Thoracic aorta (tissue), 2 donors: ENCODE measurements around the gene U2AF1L4. TPM values are rescaled to one million over a fixed set of nuclear protein-coding genes. Genes with fewer than 3 reads are reported as not detected.
A peak's percentile ranks its signal among the peaks of the same experiment; 100 is the strongest.

ENCODE experiments used
- ATAC-seq: fragments of 150-250 bp; one replicate; pipeline ENCODE4 v1.8.0; 2017; ENCODE audit warnings: low read depth; ENCODE audit not compliant: insufficient number of reproducible peaks, low FRiP score
- DNase-seq: peaks from one replicate; pipeline ENCODE4 v3.0.0-alpha.2; 2020; ENCODE audit warnings: low spot score
- H3K27ac ChIP-seq, 2 donors: fragments of 200-600 bp; sonication (generic); 1 replicate in 1 of 2; 2 replicates in 1 of 2; pipeline ENCODE4 v1.5.1; 2016; ENCODE audit warnings: mild to moderate bottlenecking in 2 of 2, moderate library complexity in 2 of 2
- H3K27me3 ChIP-seq: fragments of 200-600 bp; sonication (generic); replicated peaks from 2 replicates; pipeline ENCODE4 v1.6.0; 2016; ENCODE audit warnings: mild to moderate bottlenecking; ENCODE audit not compliant: insufficient read depth
- H3K36me3 ChIP-seq: fragments of 200-600 bp; sonication (generic); one replicate; pipeline ENCODE4 v1.5.1; 2016
- H3K4me1 ChIP-seq, 2 donors: fragments of 200-600 bp; sonication (generic); 1 replicate in 1 of 2; 2 replicates in 1 of 2; pipeline versions ENCODE4 v1.5.1 to v1.6.0; 2016; ENCODE audit warnings: low read depth in 2 of 2, mild to moderate bottlenecking in 1 of 2; ENCODE audit not compliant: control insufficient read depth in 1 of 2
- H3K4me3 ChIP-seq: fragments of 200-600 bp; sonication (generic); 2 replicates; pipeline ENCODE4 v1.5.1; 2016; ENCODE audit warnings: mild to moderate bottlenecking
- H3K9me3 ChIP-seq: fragments of 200-600 bp; sonication (generic); 2 replicates; pipeline ENCODE4 v1.5.1; 2016
- CTCF ChIP-seq: fragments of 200-600 bp; sonication (generic); IDR thresholded peaks from one replicate; pipeline ENCODE4 v1.5.1; 2019; ENCODE audit warnings: antibody characterized with exemption
- total RNA-seq, 2 donors: library from RNA; depleted of rRNA; stranded (reverse); fragments of >200 nt; gene quantifications; one replicate each; pipeline versions ENCODE4 v1.1.0 to v1.2.3, GENCODE V29; 2016

U2AF1L4 gene
- total RNA-seq, 2 donors from 2014 or later = 34.4 to 42.6 TPM

GRCh38 chr19:35740423-35741202 is 4.6 kb downstream of the U2AF1L4 start:
- Histone ChIP-seq H3K27ac (peak overlapping the region; percentile 80 to 93), H3K9me3 (no peaks in the 10 kb centered on the region), H3K36me3 (peaks cover 27% of the 10 kb centered on the region), H3K4me1 (peaks cover 7 to 25% of the 10 kb centered on the region in 2 donors), H3K4me3 (peak overlapping the region; percentile 84), H3K27me3 (no peaks in the 10 kb centered on the region)
- peak; percentile 21 for TF ChIP-seq CTCF
- peak; percentile 86 for ATAC-seq
- peak; percentile 96 for DNase-seq

GRCh38 chr19:35740108-35740422 is 5.2 kb downstream of the U2AF1L4 start:
- peaks cover 32% of the 10 kb centered on the region for H3K36me3 ChIP-seq
- H3K4me3 ChIP-seq = peak overlapping the region; percentile 84
- H3K4me1 ChIP-seq = peaks cover 7 to 25% of the 10 kb centered on the region in 2 donors
- H3K27ac ChIP-seq = peak overlapping the region; percentile 80 to 93
- ATAC-seq (no peak), DNase-seq (no peak)
- TF ChIP-seq CTCF = no peak
- H3K9me3 ChIP-seq = no peaks in the 10 kb centered on the region
- no peaks in the 10 kb centered on the region for H3K27me3 ChIP-seq

GRCh38 chr19:35739275-35740107 is 5.7 kb downstream of the U2AF1L4 start:
- no peak for ATAC-seq
- H3K27me3 ChIP-seq = no peaks in the 10 kb centered on the region
- H3K36me3 ChIP-seq = peaks cover 32% of the 10 kb centered on the region

GRCh38 chr19:35738887-35739229 is 6.4 kb downstream of the U2AF1L4 start:
- ATAC-seq (no peak), DNase-seq (no peak)
- no peak for TF ChIP-seq CTCF
- Histone ChIP-seq H3K4me1 (peaks cover under 1 to 17% of the 10 kb centered on the region in 2 donors), H3K4me3 (no peak overlapping the region), H3K9me3 (no peaks in the 10 kb centered on the region), H3K36me3 (peaks cover 37% of the 10 kb centered on the region), H3K27ac (no peak overlapping the region), H3K27me3 (no peaks in the 10 kb centered on the region)

More at GRCh38 chr19:35739275-35740107, 5.7 kb downstream of the U2AF1L4 start:
- H3K4me1 ChIP-seq = peaks cover 7 to 23% of the 10 kb centered on the region in 2 donors
- H3K9me3 ChIP-seq = no peaks in the 10 kb centered on the region
- H3K27ac ChIP-seq = peak overlapping the region; percentile 80 to 93
- DNase-seq = no peak
- no peak for TF ChIP-seq CTCF
- peak overlapping the region; percentile 84 for H3K4me3 ChIP-seq
